Activated CD4-positive, alpha-beta T cell treated with anti-CD3 and anti-CD28 coated beads, Interleukin-2, amount 50 U/mL, for 48 hours (primary cell): Measurements from ENCODE around the gene CACNA1H.
"Not testable (repeated sequence)": the region's sequence is repeated elsewhere in the genome, so short reads cannot be mapped to it uniquely, and the experiment has no call there.

Experiments used
- DNase-seq, 2 experiments: peaks; one replicate each; pipeline ENCODE4 v3.0.0-alpha.2; 2020

Gene CACNA1H

DNA sequence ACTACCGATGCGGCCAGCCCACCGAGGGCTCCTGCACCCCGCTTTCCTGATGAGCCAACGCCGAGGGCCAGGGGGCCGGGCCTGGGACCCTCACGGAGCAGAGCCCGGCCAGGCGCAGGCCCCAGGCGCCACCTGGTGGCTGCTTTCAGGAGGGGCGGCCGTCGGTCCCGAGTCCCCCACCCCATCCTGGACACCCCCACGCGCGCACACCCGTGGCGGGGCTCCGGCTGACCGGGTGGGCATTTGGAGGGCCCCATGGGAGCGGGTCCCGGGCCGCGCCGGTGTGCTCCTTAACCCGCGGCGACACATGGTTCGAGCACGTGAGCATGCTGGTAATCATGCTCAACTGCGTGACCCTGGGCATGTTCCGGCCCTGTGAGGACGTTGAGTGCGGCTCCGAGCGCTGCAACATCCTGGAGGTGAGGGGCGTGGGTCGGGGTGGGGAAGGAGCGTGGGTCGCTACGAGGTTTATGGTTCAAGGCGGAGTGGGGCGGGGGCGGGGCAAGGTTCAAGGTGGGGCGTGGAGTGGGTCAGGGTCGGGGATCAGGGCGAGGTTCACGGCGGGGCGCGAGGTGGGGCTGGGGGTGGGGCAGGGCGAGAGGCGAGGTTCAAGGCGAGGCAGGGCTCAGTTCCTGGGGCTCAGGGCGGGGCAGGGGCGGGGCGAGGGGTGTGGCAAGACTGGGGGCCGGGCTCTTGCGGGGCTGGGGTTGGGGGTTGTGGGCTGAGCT lies 41.9 kb downstream of the CACNA1H start:
- peak in 1 of 2 experiments; percentile 7 for DNase-seq

GRCh38 chr16:1195393-1195666 lies 42.4 kb downstream of the CACNA1H start:
- no peak for DNase-seq

DNA sequence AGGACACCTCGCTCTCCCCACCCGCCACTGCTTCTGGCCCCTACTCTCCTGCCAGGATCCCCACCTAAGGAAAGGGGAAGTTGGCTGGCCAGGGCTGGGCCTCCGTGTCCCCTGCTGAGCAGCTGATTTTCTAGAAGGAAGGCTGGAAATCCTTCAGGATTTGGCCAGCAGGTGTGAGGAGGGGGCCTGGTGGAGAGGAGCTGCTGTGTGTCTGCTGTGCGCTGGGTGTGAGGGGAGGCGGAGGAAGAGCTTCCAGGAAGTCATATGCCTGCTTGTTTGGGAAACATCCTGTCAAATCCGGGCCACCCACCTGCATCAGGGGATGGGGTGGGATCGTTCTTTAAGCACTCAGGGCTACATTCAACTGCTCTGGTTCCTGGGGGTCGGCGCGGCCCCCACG lies 43.6 kb downstream of the CACNA1H start:
- DNase-seq = no peak

DNA sequence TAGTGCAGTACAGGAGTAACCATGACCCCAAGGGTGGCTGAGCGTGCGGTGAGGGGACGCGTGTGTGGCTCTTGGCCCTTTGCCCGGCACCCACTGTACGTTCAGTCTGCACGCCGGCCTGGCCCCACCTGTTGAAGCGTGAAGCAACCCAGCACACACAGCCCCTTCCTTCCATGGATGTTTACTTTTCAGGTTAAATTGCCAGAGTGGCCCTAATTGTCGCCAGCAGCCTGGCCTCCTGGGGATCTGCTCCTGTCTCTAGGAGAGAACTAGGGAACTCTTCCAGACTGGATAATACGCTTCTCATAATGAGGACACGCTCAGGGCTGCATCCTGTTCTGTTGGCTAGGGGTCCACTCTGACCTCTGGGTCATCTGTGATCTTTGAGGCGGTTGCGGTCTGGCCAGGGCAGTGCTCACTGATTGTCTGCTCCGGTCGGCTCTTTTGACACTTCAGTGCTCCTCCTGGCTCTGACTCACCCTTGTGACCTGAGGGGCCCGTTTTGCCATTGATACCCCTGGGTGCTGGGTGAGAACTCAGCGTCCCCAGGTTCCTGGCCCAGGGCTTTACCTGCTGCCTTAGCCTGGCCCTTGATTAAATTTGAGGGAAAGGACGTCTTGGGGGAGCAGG lies 44.4 kb downstream of the CACNA1H start:
- DNase-seq = no peak

DNA sequence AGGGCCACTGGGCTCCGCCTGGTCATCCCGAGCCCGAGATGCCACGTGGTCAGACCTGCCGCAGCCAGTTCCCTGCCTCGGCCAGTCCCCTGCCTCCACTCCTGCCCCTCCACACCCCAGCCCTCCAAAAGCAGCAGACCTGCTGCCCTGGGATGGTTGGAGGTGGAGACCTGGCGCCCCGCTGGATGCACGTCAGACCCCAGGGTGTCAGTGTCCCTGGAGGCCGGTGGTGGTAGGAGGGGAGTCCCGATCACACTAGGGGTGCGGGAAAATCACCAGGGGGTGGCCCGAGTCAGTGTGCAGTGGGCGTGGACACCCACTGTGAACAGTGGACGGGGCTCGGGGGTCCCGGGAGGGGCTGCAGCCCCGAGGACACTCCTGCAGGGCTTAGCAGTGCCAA lies 45.3 kb downstream of the CACNA1H start:
- DNase-seq = no peak

DNA sequence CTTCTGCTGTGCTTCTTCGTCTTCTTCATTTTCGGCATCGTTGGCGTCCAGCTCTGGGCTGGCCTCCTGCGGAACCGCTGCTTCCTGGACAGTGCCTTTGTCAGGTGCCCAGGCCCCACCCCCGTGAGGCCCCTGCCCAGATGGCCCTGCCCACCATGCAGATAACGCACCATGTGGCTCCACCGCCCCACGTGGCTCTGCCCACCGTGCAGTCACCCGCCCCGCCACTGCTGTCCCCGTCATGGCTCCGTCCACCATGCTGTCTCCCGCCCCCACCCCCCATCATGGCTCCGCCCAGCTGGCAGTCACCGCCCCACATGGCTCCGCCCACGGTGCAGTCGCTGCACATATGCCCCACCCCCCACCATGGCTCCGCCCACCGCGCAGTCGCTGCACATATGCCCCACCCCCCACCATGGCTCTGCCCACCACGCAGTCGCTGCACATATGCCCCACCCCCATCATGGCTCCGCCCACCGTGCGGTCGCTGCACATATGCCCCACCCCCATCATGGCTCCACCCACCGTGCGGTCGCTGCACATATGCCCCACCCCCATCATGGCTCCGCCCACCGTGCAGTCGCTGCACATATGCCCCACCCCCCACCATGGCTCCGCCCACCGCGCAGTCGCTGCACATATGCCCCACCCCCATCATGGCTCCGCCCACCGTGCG lies 45.9 kb downstream of the CACNA1H start:
- DNase-seq = not testable (repeated sequence)

DNA sequence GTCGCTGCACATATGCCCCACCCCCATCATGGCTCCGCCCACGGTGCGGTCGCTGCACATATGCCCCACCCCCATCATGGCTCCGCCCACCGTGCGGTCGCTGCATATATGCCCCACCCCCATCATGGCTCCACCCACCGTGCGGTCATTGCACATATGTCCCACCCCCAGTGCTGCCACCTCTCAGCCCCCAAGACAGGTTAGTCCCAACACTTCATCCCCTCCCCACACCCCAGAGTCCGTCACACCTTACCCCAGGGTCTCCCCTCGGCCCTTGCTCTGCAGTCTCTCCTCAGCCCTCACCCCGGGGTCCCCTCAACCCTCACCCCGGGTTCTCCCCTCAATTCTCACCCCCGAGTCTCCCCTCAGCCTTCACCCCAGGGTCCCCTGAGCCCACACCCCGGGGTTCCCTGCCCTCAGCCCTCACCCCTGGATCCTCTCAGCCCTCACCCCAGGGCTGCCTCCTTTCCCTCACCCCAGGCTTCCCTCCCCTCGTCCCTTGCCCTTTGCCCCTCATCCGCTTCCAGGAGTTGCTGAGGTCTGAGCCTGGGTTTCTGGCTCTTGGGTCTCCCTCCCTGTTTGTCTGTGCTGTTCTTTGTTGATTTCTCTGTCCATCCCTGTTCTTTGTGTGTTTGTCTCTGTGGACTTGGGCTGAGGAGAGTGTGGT lies 46.6 kb downstream of the CACNA1H start:
- DNase-seq = no peak

- DNase-seq = no peak
Observed at GRCh38 chr16:1200014-1200627, 47.2 kb downstream of the CACNA1H start.

DNA sequence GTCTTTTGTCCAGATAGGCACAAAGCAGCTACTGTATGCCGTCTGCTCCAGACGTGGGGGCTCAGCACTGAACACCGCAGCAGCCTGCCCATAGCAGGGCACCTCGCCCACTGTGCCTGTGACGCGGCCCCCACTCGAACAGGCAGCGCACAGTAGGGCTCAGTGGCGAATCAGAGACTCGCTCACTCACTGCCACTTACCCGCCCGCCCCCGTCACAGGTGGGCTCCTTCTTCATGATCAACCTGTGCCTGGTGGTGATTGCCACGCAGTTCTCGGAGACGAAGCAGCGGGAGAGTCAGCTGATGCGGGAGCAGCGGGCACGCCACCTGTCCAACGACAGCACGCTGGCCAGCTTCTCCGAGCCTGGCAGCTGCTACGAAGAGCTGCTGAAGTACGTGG lies 48.5 kb downstream of the CACNA1H start:
- no peak for DNase-seq

DNA sequence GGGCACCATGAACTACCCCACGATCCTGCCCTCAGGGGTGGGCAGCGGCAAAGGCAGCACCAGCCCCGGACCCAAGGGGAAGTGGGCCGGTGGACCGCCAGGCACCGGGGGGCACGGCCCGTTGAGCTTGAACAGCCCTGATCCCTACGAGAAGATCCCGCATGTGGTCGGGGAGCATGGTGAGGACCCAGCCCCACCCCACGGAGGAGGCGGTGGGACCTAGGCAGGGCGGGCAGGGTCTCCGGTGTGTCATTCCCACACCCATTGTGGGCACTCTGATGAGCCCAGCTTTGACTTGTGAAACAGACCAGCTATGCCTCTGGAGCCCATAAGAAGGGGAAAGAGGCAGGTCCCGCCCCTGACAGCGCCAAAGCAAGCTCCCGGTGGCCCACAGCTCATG lies 49.4 kb downstream of the CACNA1H start:
- DNase-seq = no peak

GRCh38 chr16:1204933-1205332 lies 52.0 kb downstream of the CACNA1H start:
- DNase-seq = no peak

DNA sequence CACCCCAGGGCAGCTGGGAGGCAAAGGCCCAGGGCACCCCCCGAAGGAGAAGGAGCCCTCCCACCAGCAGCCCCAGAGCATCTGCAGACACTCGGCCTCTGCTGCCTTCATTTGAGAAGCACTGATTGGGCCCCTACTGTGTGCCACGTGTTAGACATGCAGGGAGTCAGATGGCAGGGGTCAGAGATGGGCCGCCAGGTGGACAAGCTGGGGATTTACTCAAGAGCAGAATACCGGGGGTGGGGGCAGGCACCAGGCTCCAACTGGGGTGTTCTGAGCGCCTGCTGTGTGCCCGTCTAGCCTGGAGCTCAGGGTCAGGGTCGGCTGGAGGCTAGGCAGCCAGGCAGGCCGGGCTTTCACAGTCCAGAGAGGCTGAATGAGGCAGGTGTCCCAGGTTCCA lies 53.4 kb downstream of the CACNA1H start:
- DNase-seq = no peak

- DNase-seq = no peak
Observed at GRCh38 chr16:1206786-1207185, 53.9 kb downstream of the CACNA1H start.

GRCh38 chr16:1208239-1208830 lies 55.4 kb downstream of the CACNA1H start:
- peak in 1 of 2 experiments; percentile 13 for DNase-seq

DNA sequence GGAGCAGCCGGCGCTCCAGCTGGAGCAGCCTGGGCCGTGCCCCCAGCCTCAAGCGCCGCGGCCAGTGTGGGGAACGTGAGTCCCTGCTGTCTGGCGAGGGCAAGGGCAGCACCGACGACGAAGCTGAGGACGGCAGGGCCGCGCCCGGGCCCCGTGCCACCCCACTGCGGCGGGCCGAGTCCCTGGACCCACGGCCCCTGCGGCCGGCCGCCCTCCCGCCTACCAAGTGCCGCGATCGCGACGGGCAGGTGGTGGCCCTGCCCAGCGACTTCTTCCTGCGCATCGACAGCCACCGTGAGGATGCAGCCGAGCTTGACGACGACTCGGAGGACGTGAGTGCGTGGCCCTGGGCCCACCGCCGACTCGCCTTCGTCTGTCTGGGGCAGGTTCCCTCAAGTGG lies 56.2 kb downstream of the CACNA1H start:
- no peak for DNase-seq

GRCh38 chr16:1210461-1210860 lies 57.6 kb downstream of the CACNA1H start:
- no peak for DNase-seq

- no peak for DNase-seq
Observed at GRCh38 chr16:1211451-1212268, 58.8 kb downstream of the CACNA1H start.

DNA sequence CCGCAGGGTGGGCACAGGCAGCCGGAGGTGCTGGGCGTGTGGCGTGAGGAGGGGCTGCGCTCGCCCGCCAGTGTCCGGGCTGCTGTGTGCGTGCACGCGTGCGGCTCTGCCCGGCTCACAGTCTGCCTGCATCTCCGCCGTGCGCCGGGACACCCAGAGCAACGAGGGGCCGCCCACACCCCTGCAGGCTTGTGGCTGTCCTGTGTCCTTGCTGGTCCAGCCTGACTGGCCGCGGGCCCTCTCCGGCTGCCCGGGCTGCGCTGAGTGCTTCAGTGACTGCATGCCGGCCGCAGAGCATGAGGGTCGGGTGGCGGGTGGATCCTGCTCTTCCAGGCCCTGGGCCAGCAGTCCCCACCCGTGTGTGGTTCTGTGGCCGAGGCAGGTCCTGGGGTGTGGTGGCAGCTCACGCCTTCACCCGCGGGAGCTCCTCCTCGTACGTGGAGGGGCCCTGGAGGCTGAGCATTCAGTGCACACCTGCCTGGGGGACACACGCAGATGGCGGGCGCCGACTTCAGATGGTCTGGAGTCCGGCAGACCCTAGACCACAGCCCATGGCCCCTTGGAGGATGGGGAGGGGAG lies 59.8 kb downstream of the CACNA1H start:
- DNase-seq = no peak

DNA sequence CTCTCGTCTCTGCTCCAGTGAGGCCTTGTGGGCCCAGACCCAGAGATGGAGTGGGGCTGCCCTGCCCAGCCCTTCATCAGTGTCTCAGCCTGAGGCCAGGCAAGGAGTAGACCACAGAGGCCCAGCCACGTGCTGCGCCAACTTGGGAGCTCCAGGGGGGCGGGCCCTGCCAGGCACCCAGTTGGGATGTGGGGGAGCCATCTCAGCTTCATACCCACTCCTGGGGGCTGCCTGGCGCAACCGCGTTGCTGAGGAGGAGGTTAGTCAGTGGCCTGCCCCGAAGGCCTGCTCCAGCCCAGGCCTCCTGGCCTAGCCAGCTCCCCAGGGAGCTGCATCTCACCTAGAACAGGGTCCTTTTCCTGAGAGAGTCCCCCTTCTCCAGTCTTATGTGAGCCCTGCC lies 60.3 kb downstream of the CACNA1H start:
- no peak for DNase-seq

GRCh38 chr16:1213796-1214372 lies 61.0 kb downstream of the CACNA1H start:
- DNase-seq = no peak

- no peak for DNase-seq
Observed at GRCh38 chr16:1214719-1215118, 61.8 kb downstream of the CACNA1H start.
